ENCODE measurements around the gene TNXB. TPM values are rescaled to one million over a fixed set of nuclear protein-coding genes. Genes with fewer than 3 reads are reported as not detected.

The TNXB gene
- total RNA-seq, 1 donor from 2014 or later: 10.3 TPM

- H3K9me3 Mint-ChIP-seq (ENCODE audit: low read depth): no peaks in the 10 kb centered on the region
- peaks cover 12% of the 10 kb centered on the region for H3K36me3 Mint-ChIP-seq (ENCODE audit: insufficient read depth)
- no peak for TF ChIP-seq CTCF (IDR thresholded peaks at IDR 0.05; ENCODE audit: unreplicated experiment)
- H3K27ac Mint-ChIP-seq: peak overlapping the region; percentile 98
- H3K4me3 Mint-ChIP-seq (ENCODE audit: low read depth): peak overlapping the region; percentile 99
- peaks cover 26% of the 10 kb centered on the region for H3K4me1 Mint-ChIP-seq (ENCODE audit: low read depth)
- DNase-seq (ENCODE audit: low spot score, unreplicated experiment): peak; percentile 21
- peaks cover 13% of the 10 kb centered on the region for H3K27me3 Mint-ChIP-seq
Measured at GRCh38 chr6:32152769-32153563, 43.8 kb upstream of the TNXB start.

GRCh38 chr6:32151863-32152768 is 43.0 kb upstream of the TNXB start, which contains the start of gene PRRT1:
PRRT1 (minus strand) TSS chr6:32151939; CDS start chr6:32151827, 112 bp downstream.
- TF ChIP-seq CTCF (IDR thresholded peaks at IDR 0.05; ENCODE audit: unreplicated experiment): no peak

GRCh38 chr6:32151181-32151862 is 42.2 kb upstream of the TNXB start:
- peak overlapping the region; percentile 33 for H3K4me3 Mint-ChIP-seq (ENCODE audit: low read depth)
- no peak for DNase-seq (ENCODE audit: low spot score, unreplicated experiment)
- H3K9me3 Mint-ChIP-seq (ENCODE audit: low read depth): no peaks in the 10 kb centered on the region
- H3K36me3 Mint-ChIP-seq (ENCODE audit: insufficient read depth): peaks cover 6% of the 10 kb centered on the region
- no peak for TF ChIP-seq CTCF (IDR thresholded peaks at IDR 0.05; ENCODE audit: unreplicated experiment)
- H3K27me3 Mint-ChIP-seq: peaks cover 13% of the 10 kb centered on the region
- peak overlapping the region; percentile 73 for H3K27ac Mint-ChIP-seq
- peaks cover 32% of the 10 kb centered on the region for H3K4me1 Mint-ChIP-seq (ENCODE audit: low read depth)

More at GRCh38 chr6:32151863-32152768, 43.0 kb upstream of the TNXB start, which contains the start of gene PRRT1:
- Mint-ChIP-seq H3K4me3 (ENCODE audit: low read depth) (peak within 1 kb of the TSS; percentile 99), H3K4me1 (ENCODE audit: low read depth) (peaks cover 26% of the 10 kb centered on the region), H3K36me3 (ENCODE audit: insufficient read depth) (peaks cover 6% of the 10 kb centered on the region), H3K27me3 (peaks cover 13% of the 10 kb centered on the region), H3K27ac (peak within 1 kb of the TSS; percentile 98), H3K9me3 (ENCODE audit: low read depth) (no peaks in the 10 kb centered on the region)
- DNase-seq (ENCODE audit: low spot score, unreplicated experiment): no peak

GRCh38 chr6:32149932-32150870 is 41.1 kb upstream of the TNXB start:
- DNase-seq (ENCODE audit: low spot score, unreplicated experiment): no peak
- no peak overlapping the region for H3K27ac Mint-ChIP-seq
- no peaks in the 10 kb centered on the region for H3K9me3 Mint-ChIP-seq (ENCODE audit: low read depth)
- no peak overlapping the region for H3K4me3 Mint-ChIP-seq (ENCODE audit: low read depth)
- peaks cover 4% of the 10 kb centered on the region for H3K36me3 Mint-ChIP-seq (ENCODE audit: insufficient read depth)
- peaks cover 30% of the 10 kb centered on the region for H3K4me1 Mint-ChIP-seq (ENCODE audit: low read depth)
- H3K27me3 Mint-ChIP-seq: peaks cover 13% of the 10 kb centered on the region
- no peak for TF ChIP-seq CTCF (IDR thresholded peaks at IDR 0.05; ENCODE audit: unreplicated experiment)
